Panc1 (cell line): ENCODE measurements around the gene EML6.

ENCODE experiments used
- CTCF ChIP-seq: fragments of 450-650 bp; IDR thresholded peaks from 2 replicates; pipeline ENCODE4 v1.5.1; 2017; ENCODE audit warnings: mild to moderate bottlenecking
- TCF7L2 ChIP-seq: IDR thresholded peaks from 2 replicates; pipeline ENCODE4 v1.6.1; 2011; ENCODE audit warnings: mild to moderate bottlenecking, low read depth, low read length, inconsistent platforms

GRCh38 chr2:54979321-54980044 is 256.0 kb downstream of the EML6 start:
- TF ChIP-seq CTCF, result no peak
- no peak for TF ChIP-seq TCF7L2
